H9 (cell line): ENCODE results near the gene IMPA2. TPM values are rescaled to one million over a fixed set of nuclear protein-coding genes. Genes with fewer than 3 reads are reported as not detected.
A peak's percentile ranks its signal among the peaks of the same experiment; 100 is the strongest.

Experiments
- DNase-seq: peaks from one replicate; pipeline ENCODE4 v3.0.0-alpha.2; 2017
- H2AFZ ChIP-seq: one replicate; pipeline ENCODE4 v1.6.1; 2013; ENCODE audit warnings: mild to moderate bottlenecking, low read length, control low read depth, moderate library complexity
- H2AK5ac ChIP-seq: 2 replicates; pipeline ENCODE4 v1.6.1; 2013; ENCODE audit warnings: low read length, control low read depth, mixed read lengths; ENCODE audit not compliant: insufficient read length
- H2BK120ac ChIP-seq: one replicate; pipeline ENCODE4 v1.6.1; 2013; ENCODE audit warnings: low read depth, mild to moderate bottlenecking, low read length, control low read depth, inconsistent platforms; ENCODE audit not compliant: poor library complexity, severe bottlenecking
- H2BK12ac ChIP-seq: 2 replicates; pipeline ENCODE4 v1.6.1; 2013; ENCODE audit warnings: low read length, control low read depth, mixed read lengths, low read depth; ENCODE audit not compliant: insufficient read length
- H2BK15ac ChIP-seq: 2 replicates; pipeline ENCODE4 v1.6.1; 2013; ENCODE audit warnings: low read depth, low read length, control low read depth
- H2BK20ac ChIP-seq: one replicate; pipeline ENCODE4 v1.6.1; 2013; ENCODE audit warnings: low read depth, mild to moderate bottlenecking, low read length, control low read depth, inconsistent platforms; ENCODE audit not compliant: poor library complexity, severe bottlenecking
- H2BK5ac ChIP-seq: 2 replicates; pipeline ENCODE4 v1.6.1; 2013; ENCODE audit warnings: low read length, control low read depth, mixed read lengths; ENCODE audit not compliant: insufficient read length
- H3K14ac ChIP-seq: 2 replicates; pipeline ENCODE4 v1.6.1; 2013; ENCODE audit warnings: low read length, control low read depth; ENCODE audit not compliant: insufficient read depth
- H3K18ac ChIP-seq: 2 replicates; pipeline ENCODE4 v1.6.1; 2013; ENCODE audit warnings: low read depth, mild to moderate bottlenecking, mixed read lengths, low read length, control low read depth; ENCODE audit not compliant: insufficient read length
- H3K23ac ChIP-seq: 2 replicates; pipeline ENCODE4 v1.6.1; 2013; ENCODE audit warnings: low read length, control low read depth, mixed read lengths, low read depth; ENCODE audit not compliant: insufficient read length
- H3K23me2 ChIP-seq: 2 replicates; pipeline ENCODE4 v1.6.1; 2013; ENCODE audit warnings: low read depth, mild to moderate bottlenecking, mixed read lengths, low read length, control low read depth; ENCODE audit not compliant: insufficient read length, poor library complexity, severe bottlenecking
- H3K27ac ChIP-seq: 2 replicates; pipeline ENCODE4 v1.5.1; 2013; ENCODE audit warnings: low read length, control low read depth, mixed read lengths, low read depth; ENCODE audit not compliant: insufficient read length
- H3K27me3 ChIP-seq: 2 replicates; pipeline ENCODE4 v1.6.1; 2013; ENCODE audit warnings: low read length, control low read depth, inconsistent platforms; ENCODE audit not compliant: insufficient read depth
- H3K4ac ChIP-seq: 2 replicates; pipeline ENCODE4 v1.6.1; 2013; ENCODE audit warnings: low read depth, mild to moderate bottlenecking, control low read depth, inconsistent platforms, low read length, moderate library complexity
- H3K4me1 ChIP-seq: 2 replicates; pipeline ENCODE4 v1.6.1; 2013; ENCODE audit warnings: low read length, control low read depth, inconsistent platforms; ENCODE audit not compliant: insufficient read depth
- H3K4me2 ChIP-seq: 2 replicates; pipeline ENCODE4 v1.6.1; 2013; ENCODE audit warnings: low read length, control low read depth, mixed read lengths; ENCODE audit not compliant: insufficient read length, insufficient read depth
- H3K56ac ChIP-seq: 2 replicates; pipeline ENCODE4 v1.6.1; 2013; ENCODE audit warnings: low read depth, mild to moderate bottlenecking, mixed read lengths, low read length, control low read depth; ENCODE audit not compliant: insufficient read length
- H3K79me1 ChIP-seq: 2 replicates; pipeline ENCODE4 v1.6.1; 2013; ENCODE audit warnings: low read depth, mild to moderate bottlenecking, moderate library complexity, low read length, control low read depth, inconsistent platforms; ENCODE audit not compliant: insufficient read depth, poor library complexity, severe bottlenecking
- H3K79me2 ChIP-seq: 2 replicates; pipeline ENCODE4 v1.6.1; 2013; ENCODE audit warnings: low read length, control low read depth, inconsistent platforms; ENCODE audit not compliant: insufficient read depth
- H3K9ac ChIP-seq: 2 replicates; pipeline ENCODE4 v1.6.1; 2013; ENCODE audit warnings: low read length, control low read depth, mixed read lengths; ENCODE audit not compliant: insufficient read length; ENCODE audit errors: extremely low read depth
- H3K9me3 ChIP-seq: one replicate; pipeline ENCODE4 v1.6.1; 2013; ENCODE audit warnings: low read depth, low read length, inconsistent platforms; ENCODE audit not compliant: control insufficient read depth
- H3T11ph ChIP-seq: one replicate; pipeline ENCODE4 v1.6.1; 2013; ENCODE audit warnings: mild to moderate bottlenecking, low read length, control low read depth, inconsistent platforms
- H4K20me1 ChIP-seq: one replicate; pipeline ENCODE4 v1.6.1; 2013; ENCODE audit not compliant: control insufficient read depth, insufficient read length, insufficient read depth
- H4K5ac ChIP-seq: 2 replicates; pipeline ENCODE4 v1.6.1; 2013; ENCODE audit warnings: low read depth, mild to moderate bottlenecking, mixed read lengths, low read length, control low read depth; ENCODE audit not compliant: insufficient read length
- H4K8ac ChIP-seq: replicated peaks from 2 replicates; pipeline ENCODE4 v1.6.1; 2013; ENCODE audit warnings: low read length, control low read depth, mixed read lengths, low read depth; ENCODE audit not compliant: insufficient read length
- H4K91ac ChIP-seq: 2 replicates; pipeline ENCODE4 v1.6.1; 2013; ENCODE audit warnings: low read depth, mild to moderate bottlenecking, moderate library complexity, mixed read lengths, low read length, control low read depth; ENCODE audit not compliant: insufficient read length
- H3K27ac Mint-ChIP-seq, 3 experiments: 2 replicates in 2 of 3; 3 replicates in 1 of 3; pipeline ENCODE4 v1.8.0; 2020 to 2021; ENCODE audit warnings: mixed read lengths in 3 of 3, mild to moderate bottlenecking in 1 of 3, moderate library complexity in 1 of 3
- H3K27me3 Mint-ChIP-seq: 2 replicates; pipeline ENCODE4 v1.8.0; 2021; ENCODE audit warnings: low read depth, mild to moderate bottlenecking, moderate library complexity, mixed read lengths
- H3K36me3 Mint-ChIP-seq, 3 experiments: 2 replicates in 2 of 3; 3 replicates in 1 of 3; pipeline ENCODE4 v1.8.0; 2020 to 2021; ENCODE audit warnings: low read depth in 3 of 3, mixed read lengths in 3 of 3; ENCODE audit not compliant: insufficient read depth in 1 of 3
- H3K4me1 Mint-ChIP-seq, 2 experiments: 2 replicates each; pipeline ENCODE4 v1.8.0; 2020; ENCODE audit warnings: mixed read lengths in 2 of 2
- H3K4me3 Mint-ChIP-seq, 2 experiments: 2 replicates in 1 of 2; 3 replicates in 1 of 2; pipeline ENCODE4 v1.8.0; 2020 to 2021; ENCODE audit warnings: mild to moderate bottlenecking in 2 of 2, mixed read lengths in 2 of 2, moderate library complexity in 1 of 2
- H3K9me3 Mint-ChIP-seq, 2 experiments: 2 replicates in 1 of 2; 3 replicates in 1 of 2; pipeline ENCODE4 v1.8.0; 2020; ENCODE audit warnings: mild to moderate bottlenecking in 2 of 2, mixed read lengths in 2 of 2, moderate library complexity in 1 of 2
- CTCF ChIP-seq: fragments of 200-600 bp; sonication (generic); conservative IDR thresholded peaks from 3 replicates; pipeline ENCODE4 v1.8.0; 2021; ENCODE audit warnings: antibody characterized with exemption, mild to moderate bottlenecking
- WGBS: extraction: QIAGEN DNeasy Blood & Tissue Kit; methylation state at CpG from one replicate; pipeline ENCODE4 v1.1.7; 2013; ENCODE audit warnings: missing lambda C conversion rate, low lambda C conversion rate, mixed read lengths; ENCODE audit not compliant: insufficient read length; ENCODE audit errors: extremely low coverage; 5-methylcytosine and 5-hydroxymethylcytosine counted together
- total RNA-seq: library from RNA; stranded (reverse); gene quantifications from 2 replicates; pipeline ENCODE4 v1.2.1, GENCODE V29; 2021

The IMPA2 gene
- total RNA-seq, 1 experiment from 2014 or later, result 73.8 TPM

GRCh38 chr18:12009581-12010140, 28.4 kb downstream of the IMPA2 start:
- Histone ChIP-seq H3K79me1 (no peaks in the 10 kb centered on the region), H2BK12ac (no peak overlapping the region), H3K4me2 (no peak overlapping the region), H3K79me2 (no peaks in the 10 kb centered on the region), H3K4me1 (no peaks in the 10 kb centered on the region), H3K14ac (no peak overlapping the region), H2BK120ac (no peak overlapping the region), H3K27me3 (no peaks in the 10 kb centered on the region), H3K18ac (no peak overlapping the region), H3K23ac (no peak overlapping the region), H2BK15ac (no peak overlapping the region), H3T11ph (no peak overlapping the region), H3K9ac (no peak overlapping the region), H2BK5ac (no peak overlapping the region), H3K56ac (no peak overlapping the region), H4K91ac (no peak overlapping the region), H3K27ac (no peak overlapping the region), H4K5ac (no peak overlapping the region), H3K9me3 (no peaks in the 10 kb centered on the region), H3K4ac (no peak overlapping the region), H2BK20ac (no peak overlapping the region), H2AK5ac (no peak overlapping the region), H4K20me1 (no peaks in the 10 kb centered on the region), H2AFZ (no peak overlapping the region), H4K8ac (no peak overlapping the region), H3K23me2 (no peaks in the 10 kb centered on the region)
- Mint-ChIP-seq H3K9me3 (no peaks in the 10 kb centered on the region), H3K36me3 (peaks cover 25 to 73% (median 60%) of the 10 kb centered on the region in 3 experiments; a peak in 6 of 7 replicates), H3K4me3 (no peak overlapping the region), H3K27ac (peak overlapping the region in 1 of 3 experiments; percentile 16; a peak in 1 of 7 replicates), H3K4me1 (peaks cover 2 to 5% of the 10 kb centered on the region in 2 experiments; a peak in 2 of 4 replicates), H3K27me3 (no peaks in the 10 kb centered on the region)
- no peak for DNase-seq
- WGBS, result no CpG with 5 or more reads among the region's 12 CpGs
- TF ChIP-seq CTCF, result no peak
